Left ventricle myocardium inferior (tissue), 1 donor: ENCODE measurements around the gene THSD4. TPM values are rescaled to one million over a fixed set of nuclear protein-coding genes. Genes with fewer than 3 reads are reported as not detected.

Experiments used
- DNase-seq: peaks from one replicate; pipeline ENCODE4 v3.0.0-alpha.2; 2020
- H3K27ac ChIP-seq: fragments of 200-600 bp; replicated peaks from 2 replicates; pipeline ENCODE4 v1.8.0; 2021
- H3K27me3 ChIP-seq: fragments of 200-600 bp; 2 replicates; pipeline ENCODE4 v1.8.0; 2021; ENCODE audit warnings: low read depth
- H3K36me3 ChIP-seq: fragments of 200-600 bp; 2 replicates; pipeline ENCODE4 v1.8.0; 2021
- H3K4me1 ChIP-seq: fragments of 200-600 bp; 2 replicates; pipeline ENCODE4 v1.8.0; 2021
- H3K4me3 ChIP-seq: fragments of 200-600 bp; 2 replicates; pipeline ENCODE4 v1.8.0; 2021; ENCODE audit warnings: mild to moderate bottlenecking, moderate library complexity
- H3K9me3 ChIP-seq: fragments of 200-600 bp; replicated peaks from 2 replicates; pipeline ENCODE4 v1.8.0; 2021
- intact Hi-C: fragments of 100-400 bp; cut with micrococcal nuclease; formaldehyde crosslinking; loops from one replicate; pipeline ENCODE4 v1.11.0; 2022
- total RNA-seq: library from RNA; stranded (reverse); fragmentation: NEBNext Ultra II Directional; extraction: Animal tissue kit (Norgen Biotek cat#: 25700); gene quantifications from one replicate; pipeline ENCODE4 v1.2.1, GENCODE V29; 2021
- TF ChIP-seq, protein P1 (sequence below): fragments of 200-600 bp; IDR thresholded peaks from 2 replicates; pipeline ENCODE4 v1.8.0; 2021; ENCODE audit warnings: antibody characterized with exemption, mild to moderate bottlenecking, borderline replicate concordance
- donor health status: DM: no; HTN: yes; CAD: no; lungs with severe emphysema.

Gene THSD4
- total RNA-seq, 1 donor from 2014 or later = 95.8 TPM

- intact Hi-C loops = no loop called here
- DNase-seq = no peak
- TF ChIP-seq, protein P1, sequence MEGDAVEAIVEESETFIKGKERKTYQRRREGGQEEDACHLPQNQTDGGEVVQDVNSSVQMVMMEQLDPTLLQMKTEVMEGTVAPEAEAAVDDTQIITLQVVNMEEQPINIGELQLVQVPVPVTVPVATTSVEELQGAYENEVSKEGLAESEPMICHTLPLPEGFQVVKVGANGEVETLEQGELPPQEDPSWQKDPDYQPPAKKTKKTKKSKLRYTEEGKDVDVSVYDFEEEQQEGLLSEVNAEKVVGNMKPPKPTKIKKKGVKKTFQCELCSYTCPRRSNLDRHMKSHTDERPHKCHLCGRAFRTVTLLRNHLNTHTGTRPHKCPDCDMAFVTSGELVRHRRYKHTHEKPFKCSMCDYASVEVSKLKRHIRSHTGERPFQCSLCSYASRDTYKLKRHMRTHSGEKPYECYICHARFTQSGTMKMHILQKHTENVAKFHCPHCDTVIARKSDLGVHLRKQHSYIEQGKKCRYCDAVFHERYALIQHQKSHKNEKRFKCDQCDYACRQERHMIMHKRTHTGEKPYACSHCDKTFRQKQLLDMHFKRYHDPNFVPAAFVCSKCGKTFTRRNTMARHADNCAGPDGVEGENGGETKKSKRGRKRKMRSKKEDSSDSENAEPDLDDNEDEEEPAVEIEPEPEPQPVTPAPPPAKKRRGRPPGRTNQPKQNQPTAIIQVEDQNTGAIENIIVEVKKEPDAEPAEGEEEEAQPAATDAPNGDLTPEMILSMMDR = no peak
Measured at GRCh38 chr15:71337197-71337845, 222.1 kb downstream of the THSD4 start.

DNA sequence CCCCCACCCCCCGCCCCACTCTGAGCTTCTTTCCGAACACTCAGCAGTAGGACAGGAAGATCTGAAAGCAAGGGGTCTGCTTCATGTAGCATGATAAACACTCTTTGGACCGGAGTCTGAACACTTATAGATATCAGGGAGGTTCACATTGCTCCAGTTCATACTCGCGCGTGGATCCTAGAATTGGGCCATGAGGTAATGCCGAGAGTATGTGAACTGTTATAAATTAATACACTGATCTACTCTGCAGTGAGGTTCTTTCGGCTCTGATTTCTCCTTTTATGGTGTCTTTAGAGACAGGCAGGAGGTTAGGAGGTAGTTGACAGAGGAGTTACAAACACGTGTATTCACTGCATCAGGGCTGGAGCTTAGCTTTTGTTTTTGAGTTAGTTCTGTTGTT is 223.0 kb downstream of the THSD4 start:
- Histone ChIP-seq H3K4me3 (no peak overlapping the region), H3K36me3 (no peaks in the 10 kb centered on the region), H3K9me3 (no peaks in the 10 kb centered on the region), H3K27me3 (no peaks in the 10 kb centered on the region), H3K27ac (peak overlapping the region; percentile 87), H3K4me1 (peaks cover 27% of the 10 kb centered on the region)
- TF ChIP-seq, protein P1 = no peak
- no peak for DNase-seq
- intact Hi-C loops = no loop called here

More at GRCh38 chr15:71337197-71337845, 222.1 kb downstream of the THSD4 start:
- Histone ChIP-seq H3K4me1 (peaks cover 36% of the 10 kb centered on the region), H3K9me3 (no peaks in the 10 kb centered on the region), H3K27me3 (no peaks in the 10 kb centered on the region), H3K4me3 (no peak overlapping the region), H3K36me3 (no peaks in the 10 kb centered on the region), H3K27ac (peak overlapping the region; percentile 87)

DNA sequence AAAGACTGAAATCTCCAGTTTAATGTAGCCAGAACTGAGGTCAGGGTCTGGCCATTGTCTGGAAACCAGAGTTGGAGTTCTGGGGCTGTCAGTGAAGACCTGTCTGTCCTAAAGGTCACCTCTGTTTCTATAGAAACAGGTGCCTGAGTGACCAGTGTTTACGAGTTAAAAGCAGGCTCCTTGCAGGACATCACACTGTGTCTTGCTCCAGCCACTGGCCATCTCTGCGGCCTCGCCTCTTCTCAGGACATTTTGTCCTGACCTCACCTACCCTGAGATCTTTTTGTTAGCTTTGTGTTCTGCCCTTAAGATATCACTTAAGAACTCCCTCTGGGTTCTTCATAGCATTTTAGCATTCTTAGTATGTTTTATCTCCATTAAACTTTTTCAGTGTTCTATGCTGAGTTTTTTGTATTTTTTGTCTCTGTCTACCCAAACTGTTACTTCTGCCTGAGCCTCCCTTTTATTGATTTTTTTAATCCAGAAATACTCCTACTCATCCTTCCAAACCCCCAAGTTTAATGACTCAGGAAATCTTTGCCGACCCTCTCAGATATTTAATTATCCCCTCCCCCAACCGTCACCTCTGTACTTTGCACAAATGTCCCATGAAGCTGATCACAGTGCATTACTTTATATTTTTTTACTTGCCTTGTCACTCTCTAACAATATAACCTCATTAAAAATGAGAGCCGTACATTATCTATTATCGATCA is 223.7 kb downstream of the THSD4 start:
- H3K4me3 ChIP-seq = no peak overlapping the region
- H3K27me3 ChIP-seq = no peaks in the 10 kb centered on the region
- H3K4me1 ChIP-seq = peaks cover 20% of the 10 kb centered on the region
- H3K27ac ChIP-seq = peak overlapping the region; percentile 87
- H3K36me3 ChIP-seq = no peaks in the 10 kb centered on the region
- H3K9me3 ChIP-seq = no peaks in the 10 kb centered on the region
- no peak for DNase-seq
- TF ChIP-seq, protein P1 = no peak
- intact Hi-C loops = no loop called here

DNA sequence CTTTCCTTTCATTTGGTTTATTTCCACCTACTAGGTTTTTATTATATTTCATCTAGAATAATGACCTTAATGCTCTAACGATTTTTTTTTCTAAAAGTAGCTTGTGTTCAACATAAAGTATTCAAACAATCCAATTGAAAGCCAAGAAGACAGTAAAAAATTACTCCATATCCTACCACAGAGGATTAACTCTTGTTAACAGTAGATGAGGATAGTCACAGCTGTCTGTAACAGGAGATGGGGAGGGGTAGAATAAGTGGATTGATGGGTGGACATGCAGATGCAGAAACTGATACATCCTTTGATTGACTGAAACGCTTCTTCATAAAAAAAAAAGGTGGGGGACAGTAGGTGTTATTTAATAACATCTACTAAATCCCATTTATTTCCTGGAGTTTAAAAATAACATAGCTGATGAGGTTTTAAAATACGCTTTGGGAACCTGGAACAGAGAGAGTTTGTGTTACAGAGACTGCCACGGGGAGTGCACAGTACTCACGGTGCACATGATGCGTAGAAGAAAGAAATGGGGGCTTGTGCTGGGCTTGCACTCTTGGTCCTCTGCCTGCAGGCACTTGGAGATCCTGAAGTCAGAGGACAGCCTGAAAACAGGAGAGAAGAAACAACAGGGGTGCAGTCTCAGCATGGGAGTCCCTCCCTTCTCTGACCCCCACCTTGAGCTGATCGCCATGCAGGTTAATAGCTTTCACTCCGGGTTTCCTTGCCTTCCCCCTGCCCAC is 226.7 kb downstream of the THSD4 start:
- peak overlapping the region; percentile 27 for H3K27ac ChIP-seq
- no peaks in the 10 kb centered on the region for H3K9me3 ChIP-seq
- H3K27me3 ChIP-seq = no peaks in the 10 kb centered on the region
- TF ChIP-seq, protein P1 = no peak
- no peak overlapping the region for H3K4me3 ChIP-seq
- H3K4me1 ChIP-seq = peaks cover 19% of the 10 kb centered on the region
- H3K36me3 ChIP-seq = no peaks in the 10 kb centered on the region
- no peak for DNase-seq
- intact Hi-C loops = no loop called here

DNA sequence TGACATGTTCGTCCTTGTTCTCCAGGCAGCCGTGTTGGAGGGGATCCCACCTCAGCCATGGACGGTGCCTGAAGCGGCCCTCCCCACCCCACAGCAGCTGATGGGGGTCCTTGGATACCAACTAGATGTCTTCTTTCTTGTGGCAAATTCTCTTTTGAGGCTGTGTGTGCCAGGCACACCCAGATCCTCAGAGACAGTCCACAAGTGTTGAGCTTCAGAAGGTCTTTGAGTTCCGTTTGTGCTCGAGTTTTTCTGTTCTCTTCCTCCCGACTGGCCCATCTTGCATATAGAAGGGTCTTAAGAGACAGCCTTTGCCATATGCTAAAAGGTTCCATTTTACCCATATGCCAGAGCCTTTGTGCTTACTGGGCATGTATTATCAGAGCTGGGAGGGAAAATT is 227.4 kb downstream of the THSD4 start:
- H3K4me3 ChIP-seq = no peak overlapping the region
- intact Hi-C loops = no loop called here
- no peak for DNase-seq
- peaks cover 13% of the 10 kb centered on the region for H3K4me1 ChIP-seq
- H3K9me3 ChIP-seq = no peaks in the 10 kb centered on the region
- no peaks in the 10 kb centered on the region for H3K36me3 ChIP-seq
- TF ChIP-seq, protein P1 = no peak
- peak overlapping the region; percentile 27 for H3K27ac ChIP-seq
- no peaks in the 10 kb centered on the region for H3K27me3 ChIP-seq
